Measurements from ENCODE around the gene SUGP1.

Gene SUGP1

GRCh38 chr19:19297759-19298158, 22.6 kb downstream of the SUGP1 start:
- H3K36me3 ChIP-seq (ENCODE audit: insufficient read depth), result no peaks in the 10 kb centered on the region; the same call in 1 of the 2 replicates
- no peaks in the 10 kb centered on the region for H3K79me2 ChIP-seq (ENCODE audit: insufficient read depth, low read depth)
- no peaks in the 10 kb centered on the region for H3K4me1 ChIP-seq (ENCODE audit: low read depth, poor library complexity, severe bottlenecking)
- no peak overlapping the region for H3K9ac ChIP-seq
- H3K27me3 ChIP-seq (ENCODE audit: insufficient read depth, low read depth), result no peaks in the 10 kb centered on the region
- no peaks in the 10 kb centered on the region for H4K20me1 ChIP-seq (ENCODE audit: insufficient read depth)
- no peak overlapping the region for H3K4me2 ChIP-seq
- H3K27ac ChIP-seq, result no peak overlapping the region
- H2AFZ ChIP-seq (ENCODE audit: low read depth), result no peak overlapping the region
- TF ChIP-seq CTCF (conservative IDR thresholded peaks at IDR 0.05; ENCODE audit: low read depth, low read length), result no peak
- H3K4me3 ChIP-seq (IDR thresholded peaks at IDR 0.05; ENCODE audit: insufficient read depth, low read depth, low read length), result no peak overlapping the region

- H4K20me1 ChIP-seq (ENCODE audit: insufficient read depth), result no peaks in the 10 kb centered on the region
- H3K9ac ChIP-seq, result no peak overlapping the region
- H3K4me1 ChIP-seq (ENCODE audit: low read depth, poor library complexity, severe bottlenecking), result no peaks in the 10 kb centered on the region
- no peak for TF ChIP-seq CTCF (conservative IDR thresholded peaks at IDR 0.05; ENCODE audit: low read depth, low read length)
- no peak overlapping the region for H3K4me2 ChIP-seq
- no peaks in the 10 kb centered on the region for H3K27me3 ChIP-seq (ENCODE audit: insufficient read depth, low read depth)
- no peak overlapping the region for H2AFZ ChIP-seq (ENCODE audit: low read depth)
- no peak overlapping the region for H3K27ac ChIP-seq
- no peaks in the 10 kb centered on the region; the same call in 1 of the 2 replicates for H3K36me3 ChIP-seq (ENCODE audit: insufficient read depth)
- no peak overlapping the region for H3K4me3 ChIP-seq (IDR thresholded peaks at IDR 0.05; ENCODE audit: insufficient read depth, low read depth, low read length)
- no peaks in the 10 kb centered on the region for H3K79me2 ChIP-seq (ENCODE audit: insufficient read depth, low read depth)
Observed at GRCh38 chr19:19296953-19297689, 23.2 kb downstream of the SUGP1 start.

- no peak overlapping the region for H3K9ac ChIP-seq
- H3K4me3 ChIP-seq (IDR thresholded peaks at IDR 0.05; ENCODE audit: insufficient read depth, low read depth, low read length), result no peak overlapping the region
- no peaks in the 10 kb centered on the region for H3K27me3 ChIP-seq (ENCODE audit: insufficient read depth, low read depth)
- no peak for TF ChIP-seq CTCF (conservative IDR thresholded peaks at IDR 0.05; ENCODE audit: low read depth, low read length)
- no peaks in the 10 kb centered on the region for H4K20me1 ChIP-seq (ENCODE audit: insufficient read depth)
- H3K27ac ChIP-seq, result no peak overlapping the region
- peaks cover 3% of the 10 kb centered on the region; the same call in 1 of the 2 replicates for H3K36me3 ChIP-seq (ENCODE audit: insufficient read depth)
- no peak overlapping the region for H3K4me2 ChIP-seq
- H3K79me2 ChIP-seq (ENCODE audit: insufficient read depth, low read depth), result no peaks in the 10 kb centered on the region
- no peak overlapping the region for H2AFZ ChIP-seq (ENCODE audit: low read depth)
- H3K4me1 ChIP-seq (ENCODE audit: low read depth, poor library complexity, severe bottlenecking), result no peaks in the 10 kb centered on the region
Observed at GRCh38 chr19:19294914-19295313, 25.4 kb downstream of the SUGP1 start.

DNA sequence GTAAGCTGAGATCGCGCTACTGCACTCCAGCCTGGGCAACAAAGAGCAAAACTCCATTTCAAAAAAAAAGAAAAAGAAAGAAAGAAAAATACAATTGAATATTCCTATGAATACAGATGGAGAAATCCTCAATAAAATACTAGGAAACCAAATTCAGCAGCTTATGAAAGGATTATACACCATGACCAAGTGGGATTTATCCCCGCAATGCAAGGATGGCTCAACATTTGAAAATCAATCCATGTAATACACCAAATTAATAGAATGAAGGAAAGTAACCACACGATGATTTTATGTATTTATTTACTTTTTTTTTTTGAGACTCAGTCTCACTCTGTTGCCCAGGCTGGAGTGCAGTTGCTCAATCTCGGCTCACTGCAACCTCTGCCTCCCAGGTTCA, 27.7 kb downstream of the SUGP1 start:
- Histone ChIP-seq H3K27me3 (ENCODE audit: insufficient read depth, low read depth) (no peaks in the 10 kb centered on the region), H3K4me2 (no peak overlapping the region), H4K20me1 (ENCODE audit: insufficient read depth) (no peaks in the 10 kb centered on the region), H3K9ac (no peak overlapping the region), H3K36me3 (ENCODE audit: insufficient read depth) (peaks cover 3% of the 10 kb centered on the region; the same call in 1 of the 2 replicates), H2AFZ (ENCODE audit: low read depth) (no peak overlapping the region), H3K4me1 (ENCODE audit: low read depth, poor library complexity, severe bottlenecking) (no peaks in the 10 kb centered on the region), H3K79me2 (ENCODE audit: insufficient read depth, low read depth) (no peaks in the 10 kb centered on the region), H3K27ac (no peak overlapping the region), H3K4me3 (IDR thresholded peaks at IDR 0.05; ENCODE audit: insufficient read depth, low read depth, low read length) (no peak overlapping the region)
- TF ChIP-seq CTCF (conservative IDR thresholded peaks at IDR 0.05; ENCODE audit: low read depth, low read length), result no peak

Data from KMS-11 (cell line).